Left lung (tissue), 10 donors: ENCODE measurements around the gene ATL2. TPM values are rescaled to one million over a fixed set of nuclear protein-coding genes. Genes with fewer than 3 reads are reported as not detected.

Source experiments
- ATAC-seq: fragments of 200-7000 bp; cut with Tn5 transposase; one replicate; pipeline ENCODE4 v1.9.1; 2020; ENCODE audit warnings: moderate library complexity
- DNase-seq, 4 donors: peaks; one replicate each; pipeline ENCODE4 v3.0.0-alpha.2; 2013 to 2020
- H3K27ac ChIP-seq, 2 donors: fragments of 200-600 bp; sonication (generic) in 1 of 2; one replicate each; pipeline versions ENCODE4 v1.5.0 to v1.8.0; 2020 to 2021
- H3K27me3 ChIP-seq, 2 donors: fragments of 200-600 bp; sonication (generic) in 1 of 2; one replicate each; pipeline versions ENCODE4 v1.5.0 to v1.8.0; 2020 to 2021
- H3K36me3 ChIP-seq, 2 donors: fragments of 200-600 bp; sonication (generic) in 1 of 2; one replicate each; pipeline versions ENCODE4 v1.5.0 to v1.8.0; 2020 to 2021
- H3K4me1 ChIP-seq, 2 donors: fragments of 200-600 bp; one replicate each; pipeline ENCODE4 v1.8.0; 2021
- H3K4me3 ChIP-seq, 2 donors: fragments of 200-600 bp; sonication (generic) in 1 of 2; one replicate each; pipeline versions ENCODE4 v1.5.0 to v1.8.0; 2020 to 2021; ENCODE audit warnings: mild to moderate bottlenecking in 1 of 2
- H3K9me3 ChIP-seq, 2 donors: fragments of 200-600 bp; sonication (generic) in 1 of 2; one replicate each; pipeline versions ENCODE4 v1.5.0 to v1.8.0; 2020 to 2021
- intact Hi-C, 2 donors: fragments of 100-400 bp; cut with DNase I; formaldehyde crosslinking; loops; one replicate each; pipeline versions ENCODE4 v1.11.2 to v1.14.2; 2022
- polyA plus RNA-seq, 6 donors: library from polyadenylated mRNA; unstranded; fragments of 120-200 nt; gene quantifications; one replicate each; pipeline ENCODE4 v1.2.1, GENCODE V29; 2013; ENCODE audit not compliant: insufficient read length in 6 of 6
- total RNA-seq, 2 donors: library from RNA; stranded (reverse); fragmentation: NEBNext Ultra II Directional; extraction: Animal tissue kit (Norgen Biotek cat#: 25700); gene quantifications; one replicate each; pipeline ENCODE4 v1.2.1, GENCODE V29; 2021
- TF ChIP-seq, protein P1 (sequence below), 2 donors: fragments of 200-600 bp; sonication (generic) in 1 of 2; IDR thresholded peaks; one replicate each; pipeline versions ENCODE4 v1.5.0 to v1.8.0; 2021; ENCODE audit warnings: antibody characterized with exemption in 2 of 2
- donor health status: DM: no; HTN: yes; CAD: no.
- donor health status: DM: no; HTN: no; CAD: no.

ATL2 gene
- total and polyA plus RNA-seq, 8 donors, result 42.2 to 77.0 (median 69.2) TPM

DNA sequence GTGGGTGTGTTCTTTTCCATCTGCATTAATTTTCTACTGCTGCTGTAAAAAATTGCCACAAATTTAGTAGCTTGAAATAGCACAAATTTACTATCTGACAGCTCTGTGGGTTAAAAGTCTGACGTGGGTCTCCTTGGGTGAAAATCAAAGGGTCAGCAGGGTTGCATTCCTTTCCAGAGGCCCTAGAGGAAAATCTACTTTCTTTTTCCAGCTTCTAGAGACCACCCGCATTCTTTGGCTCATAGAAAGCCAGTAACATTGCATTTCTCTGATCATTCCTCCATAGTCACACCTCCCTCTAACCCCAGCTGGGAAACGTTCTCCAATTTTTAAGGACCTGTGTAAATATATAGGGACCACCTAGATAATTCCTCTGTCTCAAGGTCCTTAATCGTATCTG, 128.8 kb downstream of the ATL2 start:
- ATAC-seq, result no peak
- Histone ChIP-seq H3K4me3 (no peak overlapping the region), H3K36me3 (no peaks in the 10 kb centered on the region), H3K27ac (no peak overlapping the region), H3K27me3 (no peaks in the 10 kb centered on the region), H3K4me1 (no peaks in the 10 kb centered on the region), H3K9me3 (no peaks in the 10 kb centered on the region)
- peak in 2 of 4 donors; percentile 31 to 36 for DNase-seq
- intact Hi-C loops, result no loop called here
- TF ChIP-seq, protein P1, sequence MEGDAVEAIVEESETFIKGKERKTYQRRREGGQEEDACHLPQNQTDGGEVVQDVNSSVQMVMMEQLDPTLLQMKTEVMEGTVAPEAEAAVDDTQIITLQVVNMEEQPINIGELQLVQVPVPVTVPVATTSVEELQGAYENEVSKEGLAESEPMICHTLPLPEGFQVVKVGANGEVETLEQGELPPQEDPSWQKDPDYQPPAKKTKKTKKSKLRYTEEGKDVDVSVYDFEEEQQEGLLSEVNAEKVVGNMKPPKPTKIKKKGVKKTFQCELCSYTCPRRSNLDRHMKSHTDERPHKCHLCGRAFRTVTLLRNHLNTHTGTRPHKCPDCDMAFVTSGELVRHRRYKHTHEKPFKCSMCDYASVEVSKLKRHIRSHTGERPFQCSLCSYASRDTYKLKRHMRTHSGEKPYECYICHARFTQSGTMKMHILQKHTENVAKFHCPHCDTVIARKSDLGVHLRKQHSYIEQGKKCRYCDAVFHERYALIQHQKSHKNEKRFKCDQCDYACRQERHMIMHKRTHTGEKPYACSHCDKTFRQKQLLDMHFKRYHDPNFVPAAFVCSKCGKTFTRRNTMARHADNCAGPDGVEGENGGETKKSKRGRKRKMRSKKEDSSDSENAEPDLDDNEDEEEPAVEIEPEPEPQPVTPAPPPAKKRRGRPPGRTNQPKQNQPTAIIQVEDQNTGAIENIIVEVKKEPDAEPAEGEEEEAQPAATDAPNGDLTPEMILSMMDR (IDR thresholded peaks at IDR 0.05), result no peak

DNA sequence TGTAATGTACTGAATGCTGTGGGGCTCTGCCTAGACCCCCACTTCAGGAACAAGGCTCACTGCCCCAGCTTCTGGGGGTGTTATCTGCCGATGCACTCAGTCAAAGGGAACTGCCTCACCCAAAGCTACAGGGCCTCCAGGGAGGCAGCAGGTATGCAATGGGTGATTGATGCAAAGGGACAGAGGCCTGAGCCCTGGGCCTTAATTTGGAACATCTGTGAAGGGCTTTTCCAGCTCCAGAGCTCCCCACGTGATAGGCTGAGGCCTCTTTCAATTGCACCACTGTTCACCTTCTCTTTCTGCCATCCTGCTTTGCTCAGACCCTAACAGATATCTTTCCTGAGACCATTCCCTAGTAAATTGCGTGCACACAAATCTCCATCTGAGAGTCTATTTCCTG, 131.0 kb downstream of the ATL2 start:
- no peak for ATAC-seq
- Histone ChIP-seq H3K4me3 (no peak overlapping the region), H3K27ac (no peak overlapping the region), H3K27me3 (no peaks in the 10 kb centered on the region), H3K4me1 (no peaks in the 10 kb centered on the region), H3K36me3 (no peaks in the 10 kb centered on the region), H3K9me3 (no peaks in the 10 kb centered on the region)
- DNase-seq, result no peak
- intact Hi-C loops, result no loop called here
- TF ChIP-seq, protein P1 (IDR thresholded peaks at IDR 0.05), result no peak

DNA sequence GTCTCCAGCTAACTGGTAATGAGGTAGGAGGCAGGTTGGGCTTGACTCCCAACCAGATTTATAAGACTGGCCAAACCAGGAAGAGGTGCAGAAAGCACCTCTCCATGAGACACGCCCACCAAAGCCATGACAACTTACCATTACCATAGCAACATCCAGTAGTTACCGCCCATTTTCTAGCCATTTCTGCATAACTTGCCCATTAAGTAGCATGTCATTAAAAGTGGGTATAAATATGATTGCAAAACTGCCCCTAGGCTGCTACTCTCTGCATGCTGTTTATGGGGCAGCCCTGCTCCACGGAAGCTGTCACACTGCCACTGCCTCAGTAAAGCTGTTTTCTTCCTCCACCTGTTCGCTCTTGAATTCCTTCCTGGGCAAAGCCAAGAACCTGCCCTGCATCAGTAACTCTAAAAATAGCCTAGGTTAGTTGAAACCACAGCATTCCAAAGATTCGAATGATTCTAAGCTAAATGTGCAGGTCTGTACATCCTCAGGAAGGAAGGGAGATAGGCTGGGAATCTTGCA, 131.9 kb downstream of the ATL2 start:
- no peak overlapping the region for H3K27ac ChIP-seq
- H3K4me1 ChIP-seq, result no peaks in the 10 kb centered on the region
- DNase-seq (peak in 1 of 4 donors; percentile 24), ATAC-seq (peak; percentile 91)
- H3K9me3 ChIP-seq, result no peaks in the 10 kb centered on the region
- TF ChIP-seq, protein P1 (IDR thresholded peaks at IDR 0.05), result no peak
- no peaks in the 10 kb centered on the region for H3K36me3 ChIP-seq
- no peaks in the 10 kb centered on the region for H3K27me3 ChIP-seq
- intact Hi-C loops, result no loop called here
- H3K4me3 ChIP-seq, result no peak overlapping the region

DNA sequence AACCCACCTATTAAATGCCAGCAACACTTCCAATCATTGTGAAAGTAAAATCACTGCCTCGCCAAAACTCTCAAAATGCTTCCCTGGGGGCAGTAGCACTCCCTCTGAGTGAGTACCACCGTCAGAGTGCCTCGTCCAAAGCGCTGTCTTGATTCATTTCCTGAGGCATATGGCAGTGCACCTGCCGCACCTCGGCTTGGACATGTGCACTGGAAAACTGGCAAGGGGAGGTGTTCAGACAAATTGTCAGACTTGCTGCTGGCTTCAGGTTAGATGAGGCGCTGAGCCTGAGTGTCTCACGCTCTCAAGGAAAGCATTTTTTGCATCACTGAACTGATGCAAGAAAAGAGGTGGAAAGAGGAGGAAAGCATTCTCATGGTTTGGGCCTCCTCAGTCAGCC, 132.8 kb downstream of the ATL2 start:
- TF ChIP-seq, protein P1 (IDR thresholded peaks at IDR 0.05), result no peak
- H3K27ac ChIP-seq, result no peak overlapping the region
- intact Hi-C loops, result no loop called here

More for the DNA sequence above, 132.8 kb downstream of the ATL2 start:
- DNase-seq (no peak), ATAC-seq (no peak)
- no peaks in the 10 kb centered on the region for H3K9me3 ChIP-seq
- no peak overlapping the region for H3K4me3 ChIP-seq
- H3K4me1 ChIP-seq, result no peaks in the 10 kb centered on the region
- no peaks in the 10 kb centered on the region for H3K27me3 ChIP-seq
- H3K36me3 ChIP-seq, result no peaks in the 10 kb centered on the region

Other genes with a start within 250 kb of the ATL2 start
- 10 to 100 TPM; 44.2 to 51.6 TPM for gene HNRNPLL, start 225.7 kb upstream of the ATL2 start, total RNA-seq
- gene HNRNPLL, start 225.7 kb upstream of the ATL2 start, polyA plus RNA-seq, result 100 to 1,000 TPM in 1 of 6 donors, 10 to 100 TPM in 5; 71.3 to 102 (median 79.3) TPM